Measurements from ENCODE around the gene CPN2.

CPN2 gene

DNA sequence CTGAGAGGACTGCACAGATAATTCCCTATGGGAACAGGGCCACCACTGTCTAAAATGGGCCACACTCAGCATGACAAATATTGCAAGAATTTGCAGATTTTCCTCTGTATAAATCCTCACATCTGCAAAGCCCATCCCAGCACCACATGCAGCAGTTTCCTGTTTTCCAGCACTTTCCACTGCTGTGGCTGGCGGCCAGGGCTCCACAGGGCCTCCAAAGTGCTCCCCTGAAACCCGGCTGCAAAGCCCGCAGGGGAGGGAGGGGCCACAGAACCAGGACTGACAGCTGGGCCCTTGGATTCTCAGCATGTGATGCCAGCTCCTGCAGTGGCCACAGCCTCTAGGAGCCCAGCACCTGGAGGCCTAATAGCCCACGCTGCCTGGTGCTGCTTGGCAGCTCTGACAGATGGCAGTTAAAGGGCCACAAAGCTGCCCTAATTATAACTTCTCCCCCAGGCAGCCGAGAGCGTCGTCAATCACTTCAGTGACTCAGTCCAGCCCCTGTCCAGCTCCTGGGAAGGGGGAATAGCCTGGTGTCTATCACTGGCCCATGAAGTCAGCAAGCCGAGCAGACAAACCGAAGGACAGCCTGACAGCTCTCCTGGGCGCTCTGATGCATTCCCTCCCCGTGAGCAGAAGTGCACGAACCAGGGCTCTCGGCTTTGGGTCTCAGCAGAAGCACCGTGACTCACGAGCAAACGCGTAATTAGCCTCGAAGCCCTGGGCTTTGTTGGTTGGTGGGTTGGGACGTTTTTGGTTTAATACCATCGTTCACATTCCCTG, 13.7 kb upstream of the CPN2 start:
- peak in 17 of 42 donors; percentile 4 to 49 (median 21) for DNase-seq
- intact Hi-C loops (cut with DNase I), result no loop called here

DNA sequence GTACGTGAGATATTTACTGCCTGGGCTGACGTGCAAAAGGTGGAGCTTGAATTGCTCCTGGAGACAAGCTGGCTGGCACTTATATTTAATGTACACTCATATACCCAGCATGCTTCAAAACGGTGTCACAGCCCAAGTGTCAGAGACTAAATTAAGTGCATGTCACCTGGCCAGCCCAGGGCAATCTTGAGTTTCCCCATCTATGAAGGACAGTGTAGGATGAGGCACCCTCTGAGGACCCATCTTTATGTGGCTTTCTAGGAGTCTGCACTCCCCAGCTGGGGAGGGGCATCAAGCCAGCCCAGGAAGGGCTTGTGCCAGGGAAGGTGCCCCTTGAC, 13.2 kb upstream of the CPN2 start:
- intact Hi-C loops (cut with DNase I), result no loop called here
- no peak for DNase-seq

DNA sequence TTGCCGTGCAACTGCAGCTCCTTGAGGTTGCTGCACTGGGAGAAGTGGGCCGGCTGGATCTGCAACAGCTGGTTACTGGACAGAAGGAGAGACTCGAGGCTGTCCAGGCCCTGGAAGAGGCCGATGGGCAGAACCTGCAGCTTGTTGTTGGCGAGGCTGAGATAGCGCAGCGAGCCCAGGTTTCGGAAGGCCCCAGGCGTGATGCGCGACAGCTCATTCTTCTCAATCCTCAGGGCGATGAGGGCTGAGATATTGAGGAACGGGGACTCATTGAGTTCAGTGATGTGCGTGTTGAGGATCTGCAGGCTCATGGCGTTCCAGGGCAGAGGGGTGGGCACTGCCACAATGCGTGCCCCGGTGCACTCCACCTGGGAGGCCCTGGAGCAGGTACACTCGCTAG, 9.4 kb upstream of the CPN2 start:
- intact Hi-C loops (cut with DNase I), result no loop called here
- no peak for DNase-seq

DNA sequence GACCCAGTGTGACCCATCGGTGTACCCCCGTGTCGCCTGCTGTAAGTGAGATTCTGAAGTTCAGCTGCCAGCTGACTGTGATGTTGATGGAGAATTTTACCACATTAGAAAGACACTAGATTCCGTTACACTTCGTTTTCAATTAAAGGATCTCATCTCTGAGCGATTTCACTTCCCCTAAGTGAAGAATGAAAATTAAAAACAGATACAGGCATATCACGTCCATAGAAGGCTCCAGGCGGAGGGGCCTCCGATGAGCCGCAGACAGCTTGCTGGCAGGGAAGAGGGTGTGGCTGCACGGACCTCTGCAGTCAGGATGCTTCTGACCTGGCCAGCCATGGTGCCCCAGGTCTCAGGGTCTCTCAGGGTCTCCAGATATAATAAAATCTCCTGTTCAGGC, 6.6 kb upstream of the CPN2 start:
- intact Hi-C loops (cut with DNase I), result no loop called here
- DNase-seq, result no peak

DNA sequence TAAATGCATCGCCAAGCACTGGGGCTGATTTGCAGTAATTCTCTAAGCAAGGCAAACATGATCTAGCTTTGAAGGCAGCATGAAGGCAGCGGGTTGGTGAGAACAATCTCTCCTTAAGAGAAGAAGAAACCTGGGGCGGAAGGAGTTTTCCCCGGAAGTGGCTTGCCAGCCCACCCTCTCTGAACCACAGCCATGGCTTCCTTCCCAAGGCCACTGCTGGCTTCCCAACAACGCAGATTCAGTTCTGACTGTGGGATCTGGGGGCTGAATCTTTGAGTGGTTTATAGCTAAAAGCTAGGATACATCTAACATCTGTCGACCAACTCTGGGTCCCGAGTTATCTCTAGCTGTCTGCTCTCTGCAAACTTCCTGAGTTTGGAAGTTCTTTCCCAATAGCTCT, 4.3 kb upstream of the CPN2 start:
- intact Hi-C loops (cut with DNase I), result no loop called here
- no peak for DNase-seq

DNA sequence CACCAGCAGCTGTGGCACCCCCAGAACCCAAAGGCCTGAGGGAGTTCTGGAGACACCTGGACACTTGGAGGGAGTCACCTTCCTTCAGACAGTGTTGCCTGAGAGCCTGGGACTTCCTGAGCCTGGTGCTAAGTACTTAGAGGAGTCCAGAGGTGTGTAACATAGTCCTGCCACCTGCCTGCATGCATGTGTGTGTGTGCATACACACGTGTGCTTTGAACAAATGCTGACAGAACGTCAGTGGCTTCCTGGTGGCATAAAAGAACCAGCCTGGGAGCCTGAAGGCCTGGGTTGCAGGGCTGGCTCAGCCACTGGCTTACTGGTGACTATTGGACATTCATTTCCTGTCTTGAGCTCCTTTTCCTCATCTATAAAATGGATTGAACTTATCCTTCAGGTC, 3.2 kb upstream of the CPN2 start:
- intact Hi-C loops (cut with DNase I), result no loop called here

DNA sequence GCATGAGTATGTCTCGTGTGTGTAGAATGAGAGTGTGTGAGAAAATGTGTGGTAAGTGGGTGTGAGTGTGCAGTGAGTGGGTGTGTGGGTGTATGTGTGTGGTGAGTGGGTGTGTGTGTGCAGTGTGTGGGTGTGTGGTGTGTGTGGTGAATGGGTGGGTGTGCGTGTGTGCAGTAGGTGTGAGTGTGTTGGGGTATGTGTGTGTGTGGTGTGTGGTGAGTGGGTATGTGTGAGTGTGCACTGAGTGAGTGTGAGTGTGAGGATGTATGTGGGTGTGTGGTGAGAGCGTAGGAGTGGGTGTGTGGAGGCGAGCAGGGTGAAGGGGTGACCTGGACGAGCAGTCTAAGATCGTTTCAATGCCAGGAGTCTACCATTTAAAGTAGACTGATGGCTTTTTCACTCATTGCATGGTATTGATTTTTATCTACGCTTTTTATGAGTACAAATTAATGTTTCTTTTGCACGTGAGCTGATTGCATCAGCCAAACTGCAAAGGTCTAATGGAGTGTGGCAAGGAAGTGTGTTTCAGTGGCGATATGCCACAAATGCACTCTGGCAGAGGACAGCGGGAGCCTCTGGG, 1.6 kb upstream of the CPN2 start:
- no peak for DNase-seq
- intact Hi-C loops (cut with DNase I), result no loop called here

More for the DNA sequence above, 3.2 kb upstream of the CPN2 start:
- no peak for DNase-seq

DNA sequence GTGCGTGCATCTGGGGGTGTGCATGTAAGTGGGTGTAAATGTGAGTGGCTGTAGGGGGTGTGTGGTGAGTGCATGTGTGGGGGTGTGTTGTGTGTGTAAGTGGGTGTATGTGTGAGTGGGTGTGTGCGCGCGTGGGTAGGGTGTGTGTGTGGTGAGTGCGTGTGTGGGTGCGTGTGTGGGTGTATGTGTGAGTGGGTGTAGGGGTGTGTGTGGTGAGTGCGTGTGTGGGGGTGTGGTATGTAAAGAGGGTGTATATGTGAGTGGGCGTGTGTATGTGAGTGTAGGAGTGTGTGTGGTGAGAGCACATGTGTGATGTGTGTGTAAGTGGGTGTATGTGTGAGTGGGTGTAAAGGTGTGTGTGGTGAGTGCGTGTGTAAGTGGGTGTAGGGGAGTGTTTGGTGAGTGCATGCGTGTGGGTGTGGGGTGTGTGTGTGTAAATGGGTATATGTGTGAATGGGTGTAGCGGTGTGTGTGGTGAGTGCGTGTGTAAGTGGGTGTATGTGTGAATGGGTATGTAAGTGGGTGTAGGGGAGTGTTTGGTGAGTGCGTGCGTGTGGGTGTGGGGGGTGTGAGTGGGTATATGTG, 916 bp upstream of the CPN2 start:
- DNase-seq, result no peak
- intact Hi-C loops (cut with DNase I), result no loop called here

DNA sequence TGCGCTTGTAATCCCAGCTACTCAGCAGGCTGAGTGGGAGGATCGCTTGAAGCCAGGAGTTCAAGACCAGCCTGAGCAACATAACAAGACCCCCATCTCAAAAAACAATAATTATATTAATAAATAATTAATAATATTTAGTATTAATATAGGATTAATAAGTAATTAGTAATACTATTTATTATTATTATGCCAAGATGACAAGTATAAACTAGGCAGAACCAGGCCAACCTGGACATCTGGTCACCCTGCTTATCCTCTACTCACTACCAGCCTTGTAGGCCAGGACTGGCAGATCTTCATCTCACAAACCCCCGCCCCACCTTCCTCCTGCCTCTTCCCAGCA, 429 bp downstream of the CPN2 start:
- intact Hi-C loops (cut with DNase I), result no loop called here
- DNase-seq, result no peak

DNA sequence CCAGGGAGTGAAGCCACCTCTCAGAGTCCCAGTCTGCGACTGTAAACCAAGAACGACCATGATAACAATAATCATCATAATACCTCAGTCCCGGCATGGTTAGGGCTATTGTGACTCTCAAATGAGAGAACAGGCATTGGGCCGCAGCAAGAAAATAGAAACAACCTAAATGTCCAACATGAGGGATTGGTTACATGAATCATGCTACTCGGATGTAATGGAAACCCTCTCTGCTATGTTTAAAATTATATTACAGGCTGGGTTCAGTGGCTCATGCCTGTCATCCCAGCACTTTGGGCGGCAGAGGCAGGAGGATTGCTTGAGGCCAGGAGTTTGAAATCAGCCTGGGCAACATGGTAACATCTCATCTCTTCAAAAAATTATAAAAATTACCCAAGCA, 2.8 kb downstream of the CPN2 start:
- intact Hi-C loops (cut with DNase I), result no loop called here
- DNase-seq, result no peak

DNA sequence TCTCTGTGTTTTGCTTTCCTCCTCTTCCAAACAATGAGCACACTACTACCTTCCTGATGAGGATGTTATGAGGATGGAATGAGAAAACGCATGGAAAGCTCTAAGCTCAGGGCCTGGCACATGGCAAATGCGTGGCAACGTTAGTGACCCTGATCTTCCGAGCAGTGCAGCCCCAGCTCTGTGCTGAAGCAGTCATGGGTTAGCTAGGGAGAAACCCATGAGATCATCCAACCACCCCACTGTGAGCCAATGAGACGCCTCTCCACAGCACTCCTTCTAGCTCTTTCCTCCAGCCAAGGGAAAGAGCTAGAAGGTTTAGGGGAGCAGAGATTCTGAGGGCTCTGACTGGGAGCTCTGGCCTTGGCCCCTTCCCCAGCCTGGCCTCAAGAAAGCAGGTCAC, 4.5 kb downstream of the CPN2 start:
- intact Hi-C loops (cut with DNase I), result no loop called here
- no peak for DNase-seq

DNA sequence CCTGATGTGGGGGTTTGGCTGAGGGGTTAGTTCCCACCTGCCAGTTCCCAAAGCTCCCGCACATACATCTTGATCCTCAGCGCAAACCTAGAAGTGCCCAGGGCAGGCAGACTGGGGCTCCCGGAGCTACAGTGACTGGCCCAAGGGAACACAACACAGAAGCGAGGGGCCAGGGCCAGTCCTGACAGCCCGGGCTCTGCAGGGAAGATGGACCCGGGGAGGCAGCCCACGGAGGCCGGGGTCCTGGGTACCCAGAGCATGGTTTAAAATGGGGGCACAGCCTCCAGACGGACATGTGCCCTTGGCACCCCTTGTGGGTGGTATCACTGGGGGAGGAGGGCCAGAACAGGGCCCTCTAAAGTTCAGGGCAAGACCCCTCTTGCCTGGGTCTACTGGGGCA, 5.1 kb downstream of the CPN2 start:
- intact Hi-C loops (cut with DNase I), result no loop called here

DNA sequence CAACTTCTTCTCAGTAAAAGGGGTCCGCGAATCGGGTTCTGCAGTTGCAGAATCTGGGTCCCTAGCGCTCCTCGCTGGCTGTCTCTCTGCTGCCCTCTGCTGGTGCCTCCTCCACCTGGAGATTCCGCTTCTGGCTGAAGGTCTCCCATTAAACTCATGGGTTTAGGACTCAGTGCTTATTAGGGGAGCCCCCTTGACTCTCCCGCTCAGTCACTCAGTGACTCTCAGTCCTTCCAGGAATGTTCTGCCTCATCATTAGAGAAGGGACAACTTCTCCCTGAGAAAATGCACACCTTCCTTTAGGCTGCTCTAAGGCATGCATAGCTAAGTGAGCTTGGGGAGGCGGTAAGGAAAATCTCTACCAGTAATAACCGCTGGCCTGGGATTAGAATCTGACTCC, 7.1 kb downstream of the CPN2 start:
- intact Hi-C loops (cut with DNase I), result no loop called here

More for the DNA sequence above, 5.1 kb downstream of the CPN2 start:
- no peak for DNase-seq

DNA sequence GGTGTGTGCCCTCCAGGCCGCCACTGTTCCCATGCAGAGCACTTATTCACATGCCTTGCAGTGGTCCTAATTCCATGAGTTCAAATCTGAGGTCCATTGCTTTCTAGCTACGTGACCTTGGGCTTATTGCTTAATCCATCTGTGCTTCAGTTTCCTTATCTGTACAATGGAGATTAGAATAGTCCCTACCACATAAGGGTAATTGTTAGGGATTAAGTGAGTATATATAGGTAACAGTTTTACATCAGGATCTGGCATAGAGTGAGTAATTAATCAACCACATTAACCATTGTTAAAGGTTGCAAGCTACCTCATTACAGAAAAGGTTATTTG, 7.6 kb downstream of the CPN2 start:
- DNase-seq, result no peak
- intact Hi-C loops (cut with DNase I), result no loop called here

More for the DNA sequence above, 7.1 kb downstream of the CPN2 start:
- peak; percentile 63 to 93 (median 83) for DNase-seq

DNA sequence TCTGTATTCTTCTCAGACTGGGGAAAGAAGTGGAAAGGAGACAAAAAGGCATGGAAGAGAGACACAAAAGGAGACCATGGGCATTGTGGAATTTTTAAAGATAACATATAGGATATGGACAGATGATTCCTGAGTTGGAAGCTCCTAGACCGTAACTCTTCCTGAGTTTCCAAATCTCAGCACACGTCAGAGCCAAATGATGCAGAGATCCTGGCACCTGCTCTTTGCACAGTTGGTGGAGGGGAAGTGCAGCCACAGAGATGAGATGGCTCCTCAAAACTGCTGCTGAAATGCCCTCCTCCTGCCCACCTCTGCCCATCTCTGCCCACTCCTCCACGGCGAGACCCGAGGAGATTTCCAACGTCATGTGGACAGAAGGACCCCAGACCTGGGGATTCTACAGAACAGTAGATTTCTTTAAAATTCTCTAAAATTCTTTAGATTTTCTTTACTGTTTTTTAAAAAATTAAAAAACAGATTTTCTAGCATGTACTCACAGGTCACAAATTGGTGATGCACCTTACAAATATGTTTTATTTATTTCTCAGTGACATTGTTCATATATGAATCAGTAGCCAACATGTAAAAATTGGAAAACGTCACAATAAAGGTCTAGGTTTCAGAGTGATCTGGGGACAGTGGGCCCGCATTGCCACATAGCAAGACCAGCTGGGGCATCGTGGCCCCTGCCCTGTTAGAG, 8.1 kb downstream of the CPN2 start:
- no peak for DNase-seq
- intact Hi-C loops (cut with DNase I), result no loop called here

DNA sequence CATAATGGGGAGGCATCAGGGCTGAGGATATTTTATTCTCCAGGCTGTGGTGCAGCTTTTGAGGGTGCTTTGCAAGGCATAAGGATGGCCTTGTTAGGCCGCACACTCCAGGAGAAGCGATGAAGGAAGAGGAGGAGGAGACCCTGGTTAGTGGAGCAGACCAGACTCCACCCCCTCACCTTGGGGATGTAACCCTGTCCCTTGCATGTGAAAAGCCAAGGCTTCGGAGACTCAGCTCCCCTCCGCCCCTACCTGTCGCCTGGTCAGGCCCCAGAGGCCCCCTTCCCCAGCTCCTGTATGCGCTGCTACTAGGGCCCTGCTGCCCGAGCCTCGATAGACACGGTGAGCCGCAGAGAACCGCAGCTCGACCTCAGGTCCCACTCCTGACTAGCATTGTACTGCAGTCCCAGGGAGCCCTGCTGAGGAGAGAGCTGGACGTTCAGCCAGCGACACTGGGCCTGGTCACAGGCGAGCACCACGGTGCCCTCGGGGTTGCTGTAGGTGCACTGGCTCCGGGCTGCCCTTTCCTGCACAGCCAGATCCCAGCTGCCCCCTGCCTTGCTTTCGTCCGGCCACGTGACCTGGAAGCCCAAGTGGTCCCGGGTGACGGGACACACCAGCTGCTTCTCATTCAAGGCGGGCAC, 10.2 kb downstream of the CPN2 start:
- intact Hi-C loops (cut with DNase I), result no loop called here
- no peak for DNase-seq

DNA sequence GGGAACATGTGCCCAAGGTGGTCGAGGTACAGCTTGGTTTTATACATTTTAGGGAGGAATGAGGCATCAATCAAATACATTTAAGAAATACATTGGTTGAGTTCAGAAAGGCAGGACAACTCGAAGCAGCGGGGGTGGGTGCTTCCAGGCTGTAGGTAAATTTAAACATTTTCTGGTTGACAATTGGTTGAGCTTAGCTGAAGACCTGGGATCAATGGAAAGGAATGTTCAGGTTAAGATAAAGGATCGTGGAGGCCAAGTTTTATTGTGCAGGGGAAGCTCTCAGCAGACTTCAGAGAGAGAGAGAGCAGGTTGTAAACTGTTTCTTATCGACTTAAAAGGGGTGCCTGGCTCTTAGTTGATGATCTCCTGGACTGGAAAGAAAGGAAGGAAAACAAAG, 11.3 kb downstream of the CPN2 start:
- DNase-seq, result no peak
- intact Hi-C loops (cut with DNase I), result loop anchor here (10.0 kb wide), 1 partner anchor 255 kb away; no protein-coding TSS in a partner anchor

DNA sequence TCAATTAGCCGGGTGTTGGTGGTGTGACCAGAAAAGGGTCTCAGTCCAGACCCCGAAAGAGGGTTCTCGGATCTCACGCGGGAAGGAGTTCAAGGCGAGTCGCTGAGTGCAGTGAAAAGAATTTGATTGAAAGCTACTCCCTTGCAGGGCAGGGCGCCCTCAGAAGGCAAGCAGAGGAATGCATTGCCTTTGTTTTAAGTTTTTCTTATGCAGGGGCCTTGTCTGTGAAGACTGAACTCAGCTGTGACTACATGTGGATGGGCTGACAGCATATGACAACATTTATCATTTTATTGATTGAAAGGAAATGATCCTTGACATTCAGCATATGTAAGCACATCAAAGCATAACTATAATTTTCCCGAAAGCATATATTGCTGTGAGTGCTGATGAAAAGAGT, 11.8 kb downstream of the CPN2 start:
- DNase-seq, result no peak
- intact Hi-C loops (cut with DNase I), result loop anchor here (10.0 kb wide), 1 partner anchor 255 kb away; no protein-coding TSS in a partner anchor

DNA sequence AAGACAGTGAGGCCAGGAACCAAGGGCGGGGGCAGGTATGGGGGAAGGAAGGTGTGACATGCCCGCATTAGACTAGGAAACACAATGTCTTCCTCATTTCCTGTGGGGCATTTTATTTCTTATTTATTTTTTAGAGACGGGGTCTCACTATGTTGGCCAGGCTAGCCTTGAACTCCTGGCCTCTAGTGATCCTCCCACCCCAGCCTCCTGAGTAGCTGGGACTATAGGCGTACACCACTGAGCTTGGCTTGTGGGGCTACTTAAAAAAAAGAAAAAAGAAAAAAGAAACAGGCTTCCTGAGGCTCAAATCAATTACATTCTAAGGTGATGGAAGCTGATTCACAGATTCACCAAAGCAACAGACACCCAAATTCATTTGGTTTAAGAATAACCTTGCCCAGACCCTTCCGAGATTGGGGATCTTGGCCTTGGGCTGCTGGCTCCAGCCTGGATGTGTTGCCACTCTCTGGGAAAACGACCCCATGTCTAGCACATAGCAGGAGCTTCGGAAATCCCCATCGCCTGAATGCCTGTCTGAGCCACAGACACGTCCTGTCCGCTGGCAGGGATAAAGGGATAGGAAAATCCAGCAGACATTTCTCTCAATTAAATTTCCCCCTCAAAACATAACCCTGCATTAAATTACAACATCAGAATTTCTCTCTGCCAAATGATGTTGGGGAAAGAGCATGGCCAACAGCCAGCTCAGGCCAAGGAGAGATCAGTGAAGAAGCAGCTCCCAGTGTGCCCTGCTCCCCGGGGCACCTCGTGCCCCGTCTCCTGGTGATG, 13.0 kb downstream of the CPN2 start:
- no peak for DNase-seq
- intact Hi-C loops (cut with DNase I), result loop anchor here (10.0 kb wide), 1 partner anchor 257 kb away; no protein-coding TSS in a partner anchor
